Ovary (tissue), 9 donors: ENCODE results near the gene TRAPPC14. TPM values are rescaled to one million over a fixed set of nuclear protein-coding genes. Genes with fewer than 3 reads are reported as not detected.

Experiments used
- DNase-seq, 5 donors: peaks; one replicate each; pipeline ENCODE4 v3.0.0-alpha.2; 2019 to 2020
- H3K27ac ChIP-seq, 2 donors: fragments of 200-600 bp; one replicate each; pipeline versions ENCODE4 v1.5.1 to v1.8.0; 2019 to 2022
- H3K27me3 ChIP-seq: fragments of 200-600 bp; one replicate; pipeline ENCODE4 v1.8.0; 2022
- H3K36me3 ChIP-seq: fragments of 200-600 bp; sonication (generic); one replicate; pipeline ENCODE4 v1.5.1; 2019
- H3K4me1 ChIP-seq: one replicate; pipeline ENCODE4 v1.8.1; 2013; ENCODE audit warnings: mild to moderate bottlenecking, moderate library complexity; ENCODE audit not compliant: insufficient read depth
- H3K4me3 ChIP-seq: fragments of 200-600 bp; sonication (generic); one replicate; pipeline ENCODE4 v1.5.1; 2017
- H3K9me3 ChIP-seq, 2 donors: fragments of 200-600 bp in 1 of 2; sonication (generic) in 1 of 2; one replicate each; pipeline versions ENCODE4 v1.5.1 to v1.8.1; 2013 to 2019; ENCODE audit warnings: mild to moderate bottlenecking in 1 of 2, moderate library complexity in 1 of 2
- EP300 ChIP-seq: sonication (generic); formaldehyde crosslinking; IDR thresholded peaks from one replicate; pipeline ENCODE4 v1.6.1; 2017; ENCODE audit warnings: antibody characterized with exemption
- POLR2A ChIP-seq: fragments of 450-650 bp; IDR thresholded peaks from one replicate; pipeline ENCODE4 v1.6.1; 2017; ENCODE audit warnings: antibody characterized with exemption, mild to moderate bottlenecking, moderate library complexity
- WGBS, 3 donors: extraction: QIAGEN DNeasy Blood & Tissue Kit in 1 of 3; methylation state at CpG; one replicate each; pipeline versions ENCODE4 v1.1.5 to v1.1.7; 2013 to 2017; 5-methylcytosine and 5-hydroxymethylcytosine counted together
- intact Hi-C, 4 donors: fragments of 100-400 bp; cut with DNase I; formaldehyde crosslinking; loops; one replicate each; pipeline versions ENCODE4 v1.11.0 to v1.15.1; 2022 to 2023
- polyA plus RNA-seq, 2 donors: library from polyadenylated mRNA; stranded (reverse); fragments of 200-250 nt in 1 of 2; fragments of 350-450 nt in 1 of 2; fragmentation: Illumina TruSeq in 1 of 2; extraction: RNeasy Lipid Tissue Mini Kit (QIAGEN cat#74804) in 1 of 2; gene quantifications; one replicate each; pipeline ENCODE4 v1.2.3, GENCODE V29; 2013 to 2014
- total RNA-seq, 7 donors: library from RNA; depleted of rRNA in 2 of 7; stranded (reverse); fragments of >200 nt in 2 of 7; fragmentation: NEBNext Ultra II Directional in 3 of 7; extraction: Animal tissue kit (Norgen Biotek cat#: 25700) in 3 of 7; gene quantifications; one replicate each; pipeline versions ENCODE4 v1.1.0 to v1.2.4, GENCODE V29; 2016 to 2023
- TF ChIP-seq, protein P1 (sequence below), 3 donors: fragments of 450-650 bp in 2 of 3; fragments of 200-600 bp in 1 of 3; IDR thresholded peaks; one replicate each; pipeline versions ENCODE4 v1.5.1 to v1.8.0; 2016 to 2022; ENCODE audit warnings: antibody characterized with exemption in 3 of 3, mild to moderate bottlenecking in 1 of 3
- donor health status: DM: no; HTN: no; CAD: no; lungs with moderate emphysema.
- donor health status: DM: no; HTN: no; CAD: no.
- donor health status: Bipolar disorder and iron deficiency.
- donor health status: DM: yes; HTN: yes; CAD: no.
- donor health status: DM: no; HTN: no; CAD: no.
- donor health status: DM: yes; HTN: yes; CAD: no.

Gene TRAPPC14
- total and polyA plus RNA-seq, 9 donors = 2.8 to 27.2 (median 14.3) TPM

DNA sequence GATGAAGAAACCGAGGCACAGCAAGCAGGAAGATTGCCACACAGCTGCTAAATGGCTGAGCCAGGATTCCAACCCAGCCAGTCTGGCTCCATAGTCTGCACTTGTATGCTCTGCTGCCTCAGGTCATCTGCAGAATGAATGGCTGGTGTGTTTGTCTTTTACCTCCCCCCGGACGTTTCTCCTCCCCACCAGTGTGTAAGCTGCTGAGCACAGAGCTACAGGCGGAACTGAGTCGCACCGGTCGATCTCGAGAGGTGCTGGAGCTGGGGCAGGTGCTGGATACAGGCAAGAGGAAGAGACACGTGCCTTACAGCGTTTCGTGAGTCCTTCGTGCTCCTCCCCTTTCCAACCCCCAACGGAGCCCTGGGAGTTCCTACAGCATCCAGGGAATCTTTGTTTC, 36.5 kb downstream of the TRAPPC14 start:
- no peaks in the 10 kb centered on the region for H3K27me3 ChIP-seq
- no peak overlapping the region for H3K27ac ChIP-seq
- no peak overlapping the region for H3K4me3 ChIP-seq
- H3K9me3 ChIP-seq = no peaks in the 10 kb centered on the region
- WGBS, 3 donors = 56 to 69% (median 63%) methylated on average over 13 of the region's 13 CpGs
- TF ChIP-seq POLR2A (no peak), EP300 (no peak)
- TF ChIP-seq, protein P1, sequence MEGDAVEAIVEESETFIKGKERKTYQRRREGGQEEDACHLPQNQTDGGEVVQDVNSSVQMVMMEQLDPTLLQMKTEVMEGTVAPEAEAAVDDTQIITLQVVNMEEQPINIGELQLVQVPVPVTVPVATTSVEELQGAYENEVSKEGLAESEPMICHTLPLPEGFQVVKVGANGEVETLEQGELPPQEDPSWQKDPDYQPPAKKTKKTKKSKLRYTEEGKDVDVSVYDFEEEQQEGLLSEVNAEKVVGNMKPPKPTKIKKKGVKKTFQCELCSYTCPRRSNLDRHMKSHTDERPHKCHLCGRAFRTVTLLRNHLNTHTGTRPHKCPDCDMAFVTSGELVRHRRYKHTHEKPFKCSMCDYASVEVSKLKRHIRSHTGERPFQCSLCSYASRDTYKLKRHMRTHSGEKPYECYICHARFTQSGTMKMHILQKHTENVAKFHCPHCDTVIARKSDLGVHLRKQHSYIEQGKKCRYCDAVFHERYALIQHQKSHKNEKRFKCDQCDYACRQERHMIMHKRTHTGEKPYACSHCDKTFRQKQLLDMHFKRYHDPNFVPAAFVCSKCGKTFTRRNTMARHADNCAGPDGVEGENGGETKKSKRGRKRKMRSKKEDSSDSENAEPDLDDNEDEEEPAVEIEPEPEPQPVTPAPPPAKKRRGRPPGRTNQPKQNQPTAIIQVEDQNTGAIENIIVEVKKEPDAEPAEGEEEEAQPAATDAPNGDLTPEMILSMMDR (IDR thresholded peaks at IDR 0.05) = no peak
- no peaks in the 10 kb centered on the region for H3K4me1 ChIP-seq
- intact Hi-C loops = no loop called here
- no peaks in the 10 kb centered on the region for H3K36me3 ChIP-seq
- DNase-seq = no peak

DNA sequence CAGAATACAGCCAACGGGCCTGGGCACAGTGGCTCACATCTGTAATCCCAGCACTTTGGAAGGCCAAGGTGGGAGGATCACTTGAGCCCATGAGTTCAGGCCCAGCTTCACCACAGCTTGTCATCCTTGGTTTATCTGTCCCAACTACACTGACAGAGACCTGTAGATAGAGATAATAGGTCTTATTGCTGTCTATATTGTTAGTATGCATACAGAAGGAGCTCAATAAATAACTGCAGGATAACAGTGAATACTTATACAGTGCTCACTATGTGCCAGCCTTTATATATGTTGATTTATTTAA, 37.8 kb downstream of the TRAPPC14 start:
- WGBS, 3 donors = 11 to 16% (median 12%) methylated on average over 1 of the region's 1 CpG
- no peak for TF ChIP-seq EP300
- TF ChIP-seq POLR2A = no peak
- Histone ChIP-seq H3K4me3 (no peak overlapping the region), H3K27me3 (no peaks in the 10 kb centered on the region), H3K36me3 (no peaks in the 10 kb centered on the region), H3K9me3 (no peaks in the 10 kb centered on the region), H3K4me1 (no peaks in the 10 kb centered on the region), H3K27ac (no peak overlapping the region)
- intact Hi-C loops = no loop called here
- no peak for DNase-seq

GRCh38 chr7:100119970-100120732, 38.4 kb downstream of the TRAPPC14 start:
- DNase-seq = peak; percentile 70 to 80 (median 75)
- peak overlapping the region; percentile 70 to 90 for H3K27ac ChIP-seq
- no peaks in the 10 kb centered on the region for H3K36me3 ChIP-seq
- TF ChIP-seq, protein P1 (IDR thresholded peaks at IDR 0.05) = no peak
- TF ChIP-seq EP300 (no peak), POLR2A (no peak)
- peak overlapping the region; percentile 86 for H3K4me3 ChIP-seq
- intact Hi-C loops = no loop called here
- H3K27me3 ChIP-seq = no peaks in the 10 kb centered on the region
- WGBS, 3 donors = 10 to 15% (median 11%) methylated on average over 18 to 19 of the region's 19 CpGs
- no peaks in the 10 kb centered on the region for H3K9me3 ChIP-seq
- no peaks in the 10 kb centered on the region for H3K4me1 ChIP-seq

DNA sequence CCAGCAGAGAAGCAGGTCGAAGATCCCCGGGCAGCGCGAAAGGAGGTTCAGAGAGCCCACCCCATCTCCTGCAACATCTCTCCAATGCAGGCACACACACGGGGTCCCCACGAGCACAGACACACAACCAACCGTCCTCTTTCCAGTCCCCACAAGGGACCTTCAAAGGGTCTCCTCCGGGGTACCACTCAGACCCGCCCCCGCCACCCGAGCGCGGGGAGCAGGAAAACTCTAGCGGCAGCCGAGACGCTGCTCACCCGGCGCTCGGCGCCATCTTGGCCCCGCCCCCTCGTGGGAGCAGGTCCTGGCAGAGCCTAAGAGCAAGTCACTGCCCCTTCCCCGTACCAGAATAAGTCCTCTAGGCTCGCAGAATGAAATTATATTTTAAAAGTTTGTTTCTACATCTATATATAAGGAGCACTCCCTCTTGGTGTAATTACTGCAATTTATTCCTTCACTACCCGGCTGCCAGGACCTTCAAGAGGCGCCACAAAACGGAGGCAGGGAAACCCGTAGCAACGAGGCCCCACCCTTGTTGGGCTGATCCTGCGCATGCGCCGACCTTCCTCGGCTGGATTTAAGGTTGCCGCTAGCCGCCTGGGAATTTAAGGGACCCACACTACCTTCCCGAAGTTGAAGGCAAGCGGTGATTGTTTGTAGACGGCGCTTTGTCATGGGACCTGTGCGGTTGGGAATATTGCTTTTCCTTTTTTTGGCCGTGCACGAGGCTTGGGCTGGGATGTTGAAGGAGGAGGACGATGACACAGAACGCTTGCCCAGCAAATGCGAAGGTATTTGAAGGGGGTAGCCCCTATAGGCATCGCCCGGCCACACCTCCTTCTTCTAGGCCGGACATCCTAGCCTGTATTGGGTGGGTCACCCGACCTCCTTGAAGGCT, 39.2 kb downstream of the TRAPPC14 start, which contains the start of the genes CNPY4 and TAF6:
CNPY4 (plus strand) TSS at position 563 of the 898 bp plus-strand sequence; CDS start at position 674, 111 bp downstream.
TAF6 (minus strand) TSS at position 287 of the 898 bp plus-strand sequence. CDS start 5,149 bp downstream, outside the sequence.
- Histone ChIP-seq H3K36me3 (no peaks in the 10 kb centered on the region), H3K4me1 (no peaks in the 10 kb centered on the region), H3K27ac (peak within 1 kb of the TSS; percentile 70 to 90), H3K4me3 (peak within 1 kb of the TSS; percentile 86), H3K9me3 (no peaks in the 10 kb centered on the region), H3K27me3 (no peaks in the 10 kb centered on the region)
- DNase-seq = peak; percentile 95 to 98 (median 96)
- intact Hi-C loops = no loop called here
- peak; percentile 61 for TF ChIP-seq POLR2A
- TF ChIP-seq, protein P1 (IDR thresholded peaks at IDR 0.05) = no peak
- WGBS, 3 donors = 0 to 1% (median 0%) methylated on average over 43 to 49 of the region's 49 CpGs
